Measurements from ENCODE around the gene CCDC34. TPM values are rescaled to one million over a fixed set of nuclear protein-coding genes. Genes with fewer than 3 reads are reported as not detected.

CCDC34 gene
- total and polyA plus RNA-seq, 2 of the 8 experiments (the other 6 are each of a cell fraction or from before 2014, with no cell fraction given) = 7.7 to 24.3 TPM

DNA sequence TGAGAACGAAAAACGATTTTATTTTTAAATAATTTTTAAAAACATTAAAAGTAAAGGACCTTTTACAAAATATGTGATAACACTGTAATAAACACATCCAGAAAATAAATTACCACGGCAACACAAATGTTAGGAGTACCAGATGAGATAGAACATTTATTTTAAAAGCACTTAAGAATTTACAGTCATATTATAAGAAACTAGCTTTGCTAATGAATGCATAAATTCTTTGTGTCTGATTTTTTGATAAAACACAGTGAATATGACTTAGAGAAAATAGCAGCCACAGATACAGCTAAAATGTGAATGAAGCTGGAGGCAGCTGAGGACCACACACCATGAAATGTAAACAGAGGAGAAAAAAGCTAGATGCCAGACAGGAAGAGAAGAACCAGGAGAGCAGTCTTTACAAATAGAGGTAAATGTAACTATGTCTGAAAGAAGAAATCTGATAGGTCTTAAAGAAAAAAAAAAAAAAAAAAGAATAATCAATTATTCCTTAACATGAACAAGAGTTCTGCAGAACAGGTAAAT lies 14.6 kb downstream of the CCDC34 start:
- Histone ChIP-seq H2AK5ac (ENCODE audit: low read depth, low read length) (no peak overlapping the region), H2BK120ac (replicated peaks; ENCODE audit: low read depth, low read length) (no peak overlapping the region), H4K20me1 (replicated peaks in 1 of 2; ENCODE audit: control insufficient read depth in 1 of 2, insufficient read depth in 2 of 2, low read length in 2 of 2) (no peaks in the 10 kb centered on the region), H2AFZ (ENCODE audit: low read length) (no peak overlapping the region), H3K4me3 (ENCODE audit: extremely low read depth in 1 of 4, insufficient read depth in 2 of 4, low read depth in 3 of 4, low read length in 4 of 4) (peak overlapping the region in 1 of 4 experiments; percentile 39; a peak in 2 of 8 replicates), H2BK15ac (ENCODE audit: low read length) (no peak overlapping the region), H4K91ac (replicated peaks; ENCODE audit: insufficient read length, low read length) (no peak overlapping the region), H3K56ac (replicated peaks; ENCODE audit: insufficient read length, low read depth, low read length) (no peak overlapping the region), H4K5ac (ENCODE audit: insufficient read length, low read depth, low read length) (peak overlapping the region; percentile 83), H3K14ac (ENCODE audit: insufficient read length) (no peak overlapping the region), H3K79me1 (ENCODE audit: low read depth, low read length) (no peaks in the 10 kb centered on the region), H3K4me2 (ENCODE audit: insufficient read depth in 1 of 2, low read depth in 2 of 2, low read length in 2 of 2) (peak overlapping the region; percentile 44 to 54; a peak in 3 of 4 replicates), H2BK5ac (ENCODE audit: low read depth, low read length) (no peak overlapping the region), H3K4me1 (replicated peaks in 1 of 4; ENCODE audit: control insufficient read depth in 3 of 4, insufficient read depth in 4 of 4, low read length in 3 of 4) (peaks cover 0 to 25% (median 5%) of the 10 kb centered on the region in 4 experiments; a peak in 3 of 7 replicates), H3K27me3 (replicated peaks in 1 of 4; ENCODE audit: control insufficient read depth in 3 of 4, extremely low read depth in 1 of 4, insufficient read depth in 3 of 4, low read length in 3 of 4) (no peaks in the 10 kb centered on the region), H3K4ac (replicated peaks; ENCODE audit: insufficient read length, low read depth, low read length) (no peak overlapping the region), H2BK12ac (ENCODE audit: low read depth, low read length) (no peak overlapping the region), H3K9ac (replicated peaks in 1 of 4; ENCODE audit: extremely low read depth in 1 of 4, low read depth in 3 of 4, low read length in 3 of 4) (no peak overlapping the region), H3K27ac (ENCODE audit: low read depth, low read length) (no peak overlapping the region), H3K9me3 (ENCODE audit: insufficient read depth in 2 of 2, low read depth in 1 of 2, low read length in 1 of 2) (no peaks in the 10 kb centered on the region), H3K79me2 (ENCODE audit: control insufficient read depth in 1 of 2, insufficient read depth in 2 of 2, low read length in 2 of 2) (no peaks in the 10 kb centered on the region), H3K36me3 (ENCODE audit: control insufficient read depth in 2 of 4, insufficient read depth in 4 of 4, low read length in 3 of 4) (peaks cover 0 to 8% (median 0%) of the 10 kb centered on the region in 4 experiments; a peak in 1 of 8 replicates), H3K23ac (ENCODE audit: insufficient read length) (no peak overlapping the region), H2BK20ac (ENCODE audit: low read length) (no peak overlapping the region), H4K8ac (ENCODE audit: extremely low read depth, insufficient read depth, low read length) (no peak overlapping the region), H3K18ac (ENCODE audit: extremely low read depth, low read length) (peak overlapping the region; percentile 68; the same call in 1 of the 2 replicates), H3K23me2 (ENCODE audit: low read depth, low read length) (peaks cover 2% of the 10 kb centered on the region; the same call in 1 of the 2 replicates)
- WGBS, 2 experiments (ENCODE audit: extremely low coverage in 1 of 2, insufficient coverage in 1 of 2, insufficient read length in 1 of 2, insufficient replicate concordance in 2 of 2, low coverage in 1 of 2, low lambda C conversion rate in 2 of 2, missing lambda C conversion rate in 1 of 2) = 19% methylated on average over 3 of the region's 3 CpGs; no CpG with 5 or more reads in 1 of the 2 experiments
- DNase-seq (ENCODE audit: low read depth in 1 of 2, low spot score in 2 of 2) = no peak
- ChIA-PET POLR2A (ENCODE audit: partially characterized antibody) (interaction anchor here (0.9 to 1.7 kb wide), 4 partner anchors 15 to 124 kb away, joined by 4 to 6 read pairs (median 4); partner anchors contain the start of genes CCDC34 and LGR4), CTCF (ENCODE audit: partially characterized antibody) (interaction anchor here (1.0 to 1.1 kb wide), 2 partner anchors 11 to 147 kb away, joined by 3 to 4 read pairs; no protein-coding TSS in a partner anchor)
- FAIRE-seq = peak; percentile 60

Data from H1 (cell line).